Dendritic cell treated with granulocyte-macrophage colony-stimulating factor and Interleukin-4, amounts not matched to agents 40 ng/mL and 50 ng/mL, for 4 days (primary cell): ENCODE measurements around the gene LHX2.

Experiments used
- H3K27ac Mint-ChIP-seq: one replicate; pipeline ENCODE4 v1.8.0; 2022; ENCODE audit warnings: mild to moderate bottlenecking, mixed read lengths
- H3K27me3 Mint-ChIP-seq: one replicate; pipeline ENCODE4 v1.8.0; 2022; ENCODE audit warnings: mild to moderate bottlenecking, mixed read lengths
- H3K36me3 Mint-ChIP-seq: one replicate; pipeline ENCODE4 v1.8.0; 2022; ENCODE audit warnings: low read depth, mixed read lengths
- H3K4me1 Mint-ChIP-seq: one replicate; pipeline ENCODE4 v1.8.0; 2022; ENCODE audit warnings: low read depth, mixed read lengths
- H3K4me3 Mint-ChIP-seq: one replicate; pipeline ENCODE4 v1.8.0; 2022; ENCODE audit warnings: mild to moderate bottlenecking, moderate library complexity, mixed read lengths
- H3K9me3 Mint-ChIP-seq: one replicate; pipeline ENCODE4 v1.8.0; 2022; ENCODE audit warnings: mixed read lengths
- intact Hi-C: fragments of 100-400 bp; cut with micrococcal nuclease; formaldehyde crosslinking; loops from one replicate; pipeline ENCODE4 v1.15.0; 2022

LHX2 gene

GRCh38 chr9:124004593-124004992, 7.0 kb upstream of the LHX2 start:
- no peaks in the 10 kb centered on the region for H3K9me3 Mint-ChIP-seq
- peaks cover 65% of the 10 kb centered on the region for H3K4me1 Mint-ChIP-seq
- no peak overlapping the region for H3K27ac Mint-ChIP-seq
- H3K27me3 Mint-ChIP-seq = peaks cover 93% of the 10 kb centered on the region
- intact Hi-C loops = loop anchor here (1.0 kb wide), 1 partner anchor 10 kb away; no protein-coding TSS in a partner anchor
- no peaks in the 10 kb centered on the region for H3K36me3 Mint-ChIP-seq
- no peak overlapping the region for H3K4me3 Mint-ChIP-seq

DNA sequence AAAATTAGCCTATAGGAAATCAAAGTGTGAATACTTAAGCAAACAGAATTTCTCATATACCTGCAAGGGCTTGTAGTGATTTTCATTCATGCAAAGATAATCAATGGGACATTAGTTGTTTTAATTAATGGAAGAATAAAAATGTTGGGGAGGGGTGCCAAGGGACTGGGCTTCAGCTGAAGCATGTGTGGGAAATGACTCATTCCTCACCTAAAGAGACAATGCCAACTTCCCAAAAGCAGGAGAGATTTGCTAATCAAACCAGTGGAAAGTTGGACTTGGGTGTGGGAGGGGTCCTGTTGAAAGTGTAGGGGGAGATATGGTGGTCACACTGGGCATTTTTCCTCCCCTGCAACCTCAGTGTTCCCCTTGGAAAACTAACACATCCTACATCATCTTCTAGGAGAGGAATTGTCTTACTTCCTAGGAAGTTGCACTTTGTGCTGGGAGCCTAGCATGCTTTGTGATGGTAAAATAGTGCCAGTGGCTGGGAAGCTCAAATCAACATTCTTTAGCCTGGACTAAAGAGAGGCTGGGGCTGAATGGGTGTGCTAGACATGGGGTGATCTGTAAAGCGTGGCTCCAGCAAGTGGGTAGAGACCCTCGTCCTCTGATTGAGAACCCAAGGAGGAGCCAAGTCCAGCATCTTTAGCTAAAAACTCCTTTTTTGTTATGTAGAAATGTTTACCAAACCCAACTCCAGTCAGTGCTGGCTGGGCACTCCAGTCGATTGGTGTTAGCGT, 6.4 kb upstream of the LHX2 start:
- intact Hi-C loops = no loop called here
- H3K27me3 Mint-ChIP-seq = peaks cover 99% of the 10 kb centered on the region
- no peak overlapping the region for H3K27ac Mint-ChIP-seq
- no peak overlapping the region for H3K4me3 Mint-ChIP-seq
- H3K9me3 Mint-ChIP-seq = no peaks in the 10 kb centered on the region
- no peaks in the 10 kb centered on the region for H3K36me3 Mint-ChIP-seq
- peaks cover 67% of the 10 kb centered on the region for H3K4me1 Mint-ChIP-seq

- Mint-ChIP-seq H3K27ac (no peak overlapping the region), H3K9me3 (no peaks in the 10 kb centered on the region), H3K4me1 (peaks cover 68% of the 10 kb centered on the region), H3K4me3 (no peak overlapping the region), H3K36me3 (no peaks in the 10 kb centered on the region), H3K27me3 (peaks cover 99% of the 10 kb centered on the region)
- intact Hi-C loops = no loop called here
Observed at GRCh38 chr9:124006448-124007361, 4.9 kb upstream of the LHX2 start.

GRCh38 chr9:124007565-124008302, 3.8 kb upstream of the LHX2 start:
- peak overlapping the region; percentile 30 for H3K4me3 Mint-ChIP-seq
- H3K9me3 Mint-ChIP-seq = no peaks in the 10 kb centered on the region
- intact Hi-C loops = no loop called here
- no peaks in the 10 kb centered on the region for H3K36me3 Mint-ChIP-seq
- peaks cover 74% of the 10 kb centered on the region for H3K4me1 Mint-ChIP-seq
- no peak overlapping the region for H3K27ac Mint-ChIP-seq
- H3K27me3 Mint-ChIP-seq = peaks cover 97% of the 10 kb centered on the region

GRCh38 chr9:124008303-124008693, 3.3 kb upstream of the LHX2 start:
- H3K36me3 Mint-ChIP-seq = no peaks in the 10 kb centered on the region
- H3K27ac Mint-ChIP-seq = no peak overlapping the region
- peak overlapping the region; percentile 30 for H3K4me3 Mint-ChIP-seq

GRCh38 chr9:124008694-124009530, 2.7 kb upstream of the LHX2 start:
- Mint-ChIP-seq H3K27me3 (peaks cover 97% of the 10 kb centered on the region), H3K4me1 (peaks cover 82% of the 10 kb centered on the region), H3K36me3 (no peaks in the 10 kb centered on the region), H3K27ac (peak overlapping the region; percentile 25), H3K9me3 (no peaks in the 10 kb centered on the region), H3K4me3 (peak overlapping the region; percentile 30)
- intact Hi-C loops = no loop called here

More at GRCh38 chr9:124008303-124008693, 3.3 kb upstream of the LHX2 start:
- Mint-ChIP-seq H3K27me3 (peaks cover 97% of the 10 kb centered on the region), H3K4me1 (peaks cover 76% of the 10 kb centered on the region), H3K9me3 (no peaks in the 10 kb centered on the region)
- intact Hi-C loops = no loop called here

DNA sequence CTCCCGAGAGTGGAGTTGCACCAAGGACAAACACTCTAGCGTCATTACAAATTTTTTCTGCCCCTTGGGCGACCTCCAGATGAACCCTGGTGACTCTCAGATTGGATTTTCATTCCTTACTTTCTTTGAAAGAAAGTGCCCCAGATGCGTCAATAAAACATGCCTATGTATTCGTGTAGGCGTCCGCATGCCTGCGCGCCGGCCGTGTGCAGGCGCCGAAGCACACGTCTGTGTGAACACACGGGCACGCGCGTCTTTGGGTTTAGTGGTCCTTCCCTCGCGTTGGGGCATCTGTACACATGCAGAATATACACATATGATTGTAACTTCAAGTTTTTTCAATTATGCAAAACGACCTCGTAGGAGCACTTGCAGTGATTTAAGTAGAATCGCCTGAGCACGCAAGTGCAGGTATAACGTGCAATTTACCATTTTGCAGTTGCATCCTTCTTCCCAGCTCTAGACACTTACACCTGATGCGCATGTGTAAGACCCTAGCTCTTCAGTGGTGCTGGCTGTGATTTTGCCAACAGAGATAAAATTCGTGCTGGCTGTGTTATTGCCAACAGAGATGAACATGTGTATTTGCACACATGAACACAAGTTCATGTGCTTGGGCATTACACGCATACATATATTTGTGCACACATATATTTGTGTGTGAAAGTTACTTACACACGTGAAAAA, 1.9 kb upstream of the LHX2 start:
- peaks cover 97% of the 10 kb centered on the region for H3K27me3 Mint-ChIP-seq
- H3K9me3 Mint-ChIP-seq = no peaks in the 10 kb centered on the region
- no peak overlapping the region for H3K4me3 Mint-ChIP-seq
- H3K4me1 Mint-ChIP-seq = peaks cover 81% of the 10 kb centered on the region
- intact Hi-C loops = loop anchor here (10.0 kb wide), 1 partner anchor 175 kb away; no protein-coding TSS in a partner anchor
- no peaks in the 10 kb centered on the region for H3K36me3 Mint-ChIP-seq
- peak overlapping the region; percentile 25 for H3K27ac Mint-ChIP-seq

DNA sequence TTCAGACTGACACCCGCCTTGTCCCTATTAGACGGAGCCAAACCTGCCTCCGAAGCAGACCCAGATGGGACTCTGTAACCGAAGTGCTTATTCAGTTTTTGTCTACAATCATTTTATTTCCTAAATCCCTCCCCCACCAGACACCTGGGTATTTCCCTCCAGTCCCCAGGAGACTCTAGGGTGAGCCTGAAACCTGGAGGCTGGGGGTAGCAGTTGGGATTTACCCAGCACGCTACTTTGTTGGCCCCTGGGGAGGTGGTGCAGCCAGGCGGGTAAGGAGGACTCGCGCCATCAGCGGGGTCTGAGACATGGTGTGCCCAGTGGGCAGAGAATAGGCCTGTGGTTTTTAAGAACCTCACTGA, 1.3 kb upstream of the LHX2 start:
- Mint-ChIP-seq H3K36me3 (no peaks in the 10 kb centered on the region), H3K27ac (no peak overlapping the region), H3K27me3 (peaks cover 97% of the 10 kb centered on the region), H3K4me1 (peaks cover 76% of the 10 kb centered on the region), H3K4me3 (no peak overlapping the region), H3K9me3 (no peaks in the 10 kb centered on the region)
- intact Hi-C loops = loop anchor here (10.0 kb wide), 1 partner anchor 175 kb away; no protein-coding TSS in a partner anchor

DNA sequence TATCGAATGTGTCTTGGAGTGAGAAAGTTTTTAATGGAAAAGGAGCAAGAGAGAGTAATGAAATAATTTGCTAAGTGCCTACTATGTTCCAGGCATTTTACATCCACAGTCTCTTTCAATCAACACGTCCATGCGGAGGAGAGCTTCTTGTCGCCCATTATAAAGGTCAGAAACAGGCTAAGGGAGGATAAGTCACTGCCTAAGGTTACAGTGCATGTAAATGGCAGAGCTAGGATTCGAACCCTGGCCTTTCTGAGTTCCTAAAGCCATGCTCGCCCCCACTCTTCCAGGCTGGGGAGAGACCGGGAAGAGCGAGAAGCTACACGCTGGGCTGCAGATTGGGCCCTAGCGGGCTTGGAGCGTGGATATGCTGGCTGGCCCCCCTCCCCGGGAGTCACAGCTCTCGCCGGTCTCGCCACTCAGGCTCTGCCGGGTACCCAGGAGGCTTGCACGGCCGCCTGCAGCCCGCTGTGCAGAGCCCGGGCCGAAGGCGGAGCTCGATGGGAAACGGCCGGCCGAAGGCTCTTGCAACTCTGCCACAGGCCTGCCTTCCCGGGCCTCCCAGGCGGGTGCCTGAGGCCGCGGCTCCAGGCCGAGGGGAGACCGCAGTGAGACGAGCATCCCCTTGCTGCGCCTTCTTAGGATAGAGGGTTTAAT, 775 bp upstream of the LHX2 start:
- intact Hi-C loops = loop anchor here (10.0 kb wide), 1 partner anchor 176 kb away; no protein-coding TSS in a partner anchor
- H3K27ac Mint-ChIP-seq = peak overlapping the region; percentile 18
- H3K4me1 Mint-ChIP-seq = peaks cover 76% of the 10 kb centered on the region
- no peaks in the 10 kb centered on the region for H3K9me3 Mint-ChIP-seq
- H3K4me3 Mint-ChIP-seq = peak overlapping the region; percentile 4
- H3K27me3 Mint-ChIP-seq = peaks cover 97% of the 10 kb centered on the region
- no peaks in the 10 kb centered on the region for H3K36me3 Mint-ChIP-seq

DNA sequence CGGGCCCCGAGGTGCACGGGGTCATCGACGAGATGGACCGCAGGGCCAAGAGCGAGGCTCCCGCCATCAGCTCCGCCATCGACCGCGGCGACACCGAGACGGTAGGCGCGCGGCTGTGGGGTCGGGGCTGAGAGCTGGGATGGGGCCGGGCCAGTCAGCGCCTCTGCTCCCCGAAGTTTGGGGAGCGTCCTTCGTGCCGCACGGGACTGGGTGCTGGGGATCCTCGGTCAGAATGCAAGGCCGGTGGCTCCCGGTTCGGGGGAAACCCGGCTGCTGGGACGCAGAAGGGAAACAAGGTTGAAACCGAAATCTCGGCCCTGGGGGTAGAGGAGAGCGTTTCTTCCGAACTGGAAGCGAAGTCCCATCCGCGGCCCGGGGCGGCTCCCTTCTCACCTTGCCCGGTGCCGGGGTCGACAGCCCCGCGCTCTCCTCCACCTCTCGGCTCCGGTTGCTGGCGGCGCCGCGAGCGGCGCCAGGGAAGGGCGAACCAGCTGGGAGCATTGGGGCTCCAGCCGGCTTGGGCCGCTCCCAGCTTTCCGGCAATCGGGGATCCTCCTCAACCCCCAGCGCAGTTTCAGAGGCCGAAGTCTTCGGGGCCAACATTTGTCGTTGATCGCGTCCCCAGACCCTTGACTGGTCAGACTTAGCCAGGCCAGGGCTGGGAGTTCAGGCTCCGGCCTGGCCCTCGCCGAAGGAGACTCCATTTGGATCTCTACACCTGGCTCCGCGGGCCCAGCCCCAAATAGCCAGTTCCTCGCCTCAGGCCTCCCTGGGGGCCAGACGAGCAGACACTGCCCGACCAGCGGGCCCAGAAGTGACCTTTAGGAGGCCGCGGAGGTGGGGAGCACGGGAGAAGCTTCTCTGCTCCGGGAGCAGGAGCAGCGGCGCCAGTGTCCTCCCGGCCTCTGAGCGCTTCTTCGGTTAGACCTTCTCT, 1.1 kb downstream of the LHX2 start:
- intact Hi-C loops = loop anchor here (10.0 kb wide), 1 partner anchor 178 kb away; no protein-coding TSS in a partner anchor
- Mint-ChIP-seq H3K27ac (peak overlapping the region; percentile 27), H3K4me3 (peak overlapping the region; percentile 74), H3K9me3 (no peaks in the 10 kb centered on the region), H3K27me3 (peaks cover 96% of the 10 kb centered on the region), H3K4me1 (peaks cover 73% of the 10 kb centered on the region), H3K36me3 (no peaks in the 10 kb centered on the region)

GRCh38 chr9:124013309-124014210, 2.0 kb downstream of the LHX2 start:
- Mint-ChIP-seq H3K4me1 (peaks cover 70% of the 10 kb centered on the region), H3K27me3 (peaks cover 92% of the 10 kb centered on the region), H3K9me3 (no peaks in the 10 kb centered on the region), H3K27ac (peak overlapping the region; percentile 27), H3K4me3 (no peak overlapping the region), H3K36me3 (no peaks in the 10 kb centered on the region)
- intact Hi-C loops = loop anchor here (1.0 to 10.0 kb wide), 2 partner anchors 9 to 179 kb away; no protein-coding TSS in a partner anchor
